ENCODE data around the gene SOX21.
A peak's percentile ranks its signal among the peaks of the same experiment; 100 is the strongest.
"Not testable (repeated sequence)": the region's sequence is repeated elsewhere in the genome, so short reads cannot be mapped to it uniquely, and the experiment has no call there.

The SOX21 gene

DNA sequence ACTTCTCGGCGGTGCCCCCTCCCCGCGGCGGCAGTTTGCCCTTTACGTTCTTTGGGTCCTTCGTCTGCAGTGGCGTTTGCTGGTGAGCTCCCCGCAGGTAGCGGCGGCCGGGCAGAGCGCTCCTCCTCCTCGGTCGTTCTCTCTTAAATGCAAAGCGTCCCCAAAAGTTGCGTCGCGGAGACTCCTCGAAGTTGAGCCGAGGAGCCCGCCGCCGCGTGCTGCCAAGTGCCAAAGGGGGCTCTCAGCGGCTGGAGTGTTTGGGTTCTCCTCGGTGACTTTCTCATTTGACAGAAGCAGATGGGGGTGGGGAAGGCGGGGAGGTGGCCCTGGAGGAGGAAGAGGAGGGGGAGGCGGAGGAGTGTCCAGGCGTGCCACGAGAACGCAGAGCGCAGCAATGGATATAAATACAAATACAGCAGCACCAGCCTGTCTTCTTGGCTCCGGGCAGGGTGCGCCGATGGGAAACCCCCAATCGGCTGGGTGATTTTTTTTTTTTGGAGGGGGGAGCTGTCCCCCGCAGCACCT is at the start of gene SOX21:
TSS of gene SOX21 (minus strand) at position 259 of the 525 bp plus-strand sequence. CDS start 496 bp downstream, outside the sequence.
- no peak for FAIRE-seq

DNA sequence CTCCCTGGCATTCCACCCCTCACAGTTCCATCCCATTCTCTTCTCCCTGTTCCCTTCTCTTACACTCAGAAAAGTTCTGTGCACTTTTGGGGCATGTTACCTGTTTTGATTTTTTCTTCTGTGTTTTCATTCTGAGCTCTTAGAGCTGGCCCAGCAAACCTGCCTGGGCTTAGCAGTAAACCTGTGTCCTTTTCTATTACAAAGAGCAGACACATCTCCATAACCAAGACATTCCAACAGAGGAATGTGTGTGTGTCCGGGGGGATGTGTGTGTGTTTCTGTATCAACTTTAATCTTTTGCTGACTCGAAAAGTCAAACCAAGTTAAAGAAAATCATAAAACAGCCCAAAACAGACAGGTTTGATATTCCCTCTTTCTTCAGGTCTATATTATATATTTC is 49.1 kb upstream of the SOX21 start:
- no peak for FAIRE-seq

DNA sequence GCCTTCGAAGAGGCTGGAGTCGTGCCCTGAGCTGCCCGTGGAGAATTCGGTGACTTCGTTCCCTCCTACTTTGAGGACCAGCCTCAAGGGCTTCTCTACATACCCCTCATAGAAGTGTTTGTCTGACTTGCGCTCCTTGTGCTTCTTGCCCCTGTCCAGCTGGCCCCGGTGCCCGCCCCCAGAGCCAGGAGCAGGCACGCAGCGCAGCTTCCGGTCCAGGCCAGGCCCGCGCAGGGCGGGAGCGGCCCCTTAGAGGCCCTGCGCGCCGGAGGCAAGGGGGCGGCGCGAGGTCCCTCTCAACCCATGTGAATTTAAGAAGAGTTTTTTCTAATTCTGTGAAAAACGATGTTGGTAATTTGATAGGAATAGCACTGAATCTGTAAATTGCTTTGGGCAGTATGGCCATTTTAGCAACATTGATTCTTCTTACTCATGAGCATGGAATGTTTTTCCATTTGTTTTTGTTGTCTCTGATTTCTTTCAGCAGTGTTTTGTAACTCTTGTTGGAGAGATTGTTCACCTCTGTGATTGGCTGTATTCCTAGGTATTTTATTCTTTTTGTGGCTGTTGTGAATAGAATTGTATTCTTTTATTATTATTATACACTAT is 46.9 kb upstream of the SOX21 start:
- no peak for FAIRE-seq

DNA sequence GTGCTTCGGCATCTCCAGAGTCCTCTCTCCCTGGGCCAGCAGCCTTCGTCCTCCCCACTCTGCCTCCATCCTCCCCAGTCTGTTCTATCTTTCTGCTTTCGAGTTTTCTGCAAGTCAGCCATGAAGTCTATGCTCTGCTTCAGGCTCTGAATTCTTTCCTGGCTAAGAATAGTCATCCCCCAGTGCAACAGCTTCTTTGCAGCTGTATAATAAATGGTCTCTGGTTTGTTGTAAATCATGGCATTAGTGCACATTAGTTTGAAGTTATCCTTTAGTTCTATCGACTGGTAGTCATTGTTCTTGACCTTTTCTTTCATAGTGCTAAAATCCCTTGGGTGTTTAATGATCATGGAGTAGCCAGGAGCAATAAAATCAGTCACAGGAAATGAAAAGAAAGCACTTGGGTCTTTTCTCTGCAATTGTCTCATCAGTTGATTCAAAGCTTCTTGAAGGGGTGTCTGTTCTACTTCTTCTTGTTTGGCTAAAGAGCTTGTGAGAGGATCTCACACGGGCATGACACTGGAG is 46.2 kb upstream of the SOX21 start:
- no peak for FAIRE-seq

DNA sequence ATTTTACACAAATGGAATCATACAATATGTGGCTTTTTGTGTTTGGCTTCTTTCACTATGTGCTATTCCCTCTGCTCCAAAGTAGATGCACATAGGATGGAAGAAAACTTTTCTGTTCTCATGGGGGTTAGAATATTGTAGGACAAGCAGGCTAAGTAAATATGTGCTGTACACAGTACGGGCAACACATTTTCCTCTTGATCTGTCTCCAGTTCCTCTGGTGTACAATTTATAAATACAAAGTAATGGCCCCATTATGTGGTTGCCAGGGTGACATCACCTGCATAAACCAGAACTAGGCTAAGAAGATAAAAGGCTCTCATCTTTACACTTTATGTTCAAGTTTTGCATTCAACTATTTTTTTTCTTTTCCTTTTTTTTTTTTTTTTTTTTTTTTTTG is 41.0 kb upstream of the SOX21 start:
- no peak for FAIRE-seq

DNA sequence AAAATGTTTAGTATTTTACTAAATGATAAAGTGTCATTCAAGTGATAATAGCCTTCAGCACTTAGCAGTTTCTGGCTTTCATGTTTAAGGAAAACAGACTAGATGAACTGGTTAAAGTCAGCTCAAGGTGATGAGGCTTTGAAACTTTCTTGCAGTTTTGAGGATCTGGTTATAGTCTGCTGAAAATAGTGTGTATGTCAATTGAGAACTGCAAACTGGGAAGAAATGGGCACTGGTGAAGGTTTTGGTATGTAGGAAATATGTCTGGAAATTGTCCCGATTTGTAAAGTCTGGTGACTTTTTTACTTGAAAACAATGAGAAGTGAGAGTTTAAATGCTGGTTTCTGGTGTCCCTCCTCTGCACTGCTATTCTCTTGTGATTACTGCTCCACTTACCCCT is 36.8 kb upstream of the SOX21 start:
- no peak for FAIRE-seq

DNA sequence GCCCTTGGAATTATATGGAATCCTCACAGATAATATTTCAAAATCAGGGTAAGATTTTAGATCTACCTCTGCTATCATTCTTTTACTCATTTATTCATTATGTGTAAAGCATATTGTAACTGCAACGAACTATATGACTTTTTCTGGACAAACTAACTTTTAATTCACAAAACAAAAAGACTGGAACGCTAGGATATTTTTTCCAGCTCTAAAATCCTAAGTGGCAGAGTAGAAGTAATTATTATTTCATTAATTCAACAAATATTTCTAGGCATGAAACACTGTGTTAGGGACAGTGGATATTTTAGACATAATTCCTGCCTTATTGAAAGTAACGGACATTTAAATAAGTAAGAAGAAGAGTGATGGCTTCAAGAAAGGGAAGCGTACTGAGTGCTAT is 26.9 kb upstream of the SOX21 start:
- no peak for FAIRE-seq

DNA sequence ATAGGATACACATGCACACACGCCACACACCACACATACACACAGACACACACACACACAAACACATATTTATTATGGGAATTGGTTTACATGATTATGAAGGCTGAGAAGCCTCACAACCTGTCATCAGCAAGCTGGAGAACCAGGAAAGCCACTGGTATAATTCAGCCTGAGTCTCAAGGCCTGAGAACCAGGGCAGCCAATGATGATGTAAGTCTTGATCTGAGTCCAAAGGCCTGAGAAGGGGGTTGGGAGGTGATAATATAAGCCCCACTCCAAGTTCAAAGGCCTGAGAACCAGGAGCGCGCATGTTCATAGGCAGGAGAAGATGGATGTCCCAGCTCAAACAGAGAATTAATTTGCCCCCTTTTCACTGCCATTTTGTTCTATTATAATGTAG is 18.7 kb upstream of the SOX21 start:
- FAIRE-seq, result no peak

DNA sequence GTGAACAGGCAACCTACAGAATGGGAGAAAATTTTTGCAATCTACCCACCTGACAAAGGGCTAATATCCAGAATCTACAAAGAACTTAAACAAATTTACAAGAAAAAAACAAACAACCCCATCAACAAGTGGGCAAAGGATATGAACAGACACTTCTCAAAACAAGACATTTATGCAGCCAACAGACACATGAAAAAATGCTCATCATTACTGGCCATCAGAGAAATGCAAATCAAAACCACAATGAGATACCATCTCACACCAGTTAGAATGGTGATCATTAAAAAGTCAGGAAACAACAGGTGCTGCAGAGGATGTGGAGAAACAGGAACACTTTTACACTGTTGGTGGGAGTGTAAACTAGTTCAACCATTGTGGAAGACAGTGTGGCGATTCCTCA is 17.6 kb upstream of the SOX21 start:
- not testable (repeated sequence) for FAIRE-seq

DNA sequence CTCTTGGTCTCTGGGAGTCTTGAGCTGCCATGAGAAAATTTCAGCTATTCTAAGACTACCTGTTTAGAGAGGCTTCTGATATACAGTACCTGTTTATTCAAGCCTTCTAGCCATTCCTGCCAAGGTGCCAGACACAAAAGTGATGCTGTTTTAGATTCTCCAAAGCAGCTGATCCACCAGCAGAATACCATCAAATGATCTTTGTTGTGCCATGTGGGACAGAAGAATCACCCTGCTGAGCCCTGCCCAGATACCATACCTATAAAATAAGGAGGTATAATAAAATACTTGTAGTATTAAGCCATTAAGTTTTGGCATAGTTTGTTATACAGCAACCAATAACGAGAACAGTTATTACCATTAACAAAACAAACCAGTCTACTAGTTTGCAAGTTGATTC is 14.1 kb upstream of the SOX21 start:
- FAIRE-seq, result no peak

DNA sequence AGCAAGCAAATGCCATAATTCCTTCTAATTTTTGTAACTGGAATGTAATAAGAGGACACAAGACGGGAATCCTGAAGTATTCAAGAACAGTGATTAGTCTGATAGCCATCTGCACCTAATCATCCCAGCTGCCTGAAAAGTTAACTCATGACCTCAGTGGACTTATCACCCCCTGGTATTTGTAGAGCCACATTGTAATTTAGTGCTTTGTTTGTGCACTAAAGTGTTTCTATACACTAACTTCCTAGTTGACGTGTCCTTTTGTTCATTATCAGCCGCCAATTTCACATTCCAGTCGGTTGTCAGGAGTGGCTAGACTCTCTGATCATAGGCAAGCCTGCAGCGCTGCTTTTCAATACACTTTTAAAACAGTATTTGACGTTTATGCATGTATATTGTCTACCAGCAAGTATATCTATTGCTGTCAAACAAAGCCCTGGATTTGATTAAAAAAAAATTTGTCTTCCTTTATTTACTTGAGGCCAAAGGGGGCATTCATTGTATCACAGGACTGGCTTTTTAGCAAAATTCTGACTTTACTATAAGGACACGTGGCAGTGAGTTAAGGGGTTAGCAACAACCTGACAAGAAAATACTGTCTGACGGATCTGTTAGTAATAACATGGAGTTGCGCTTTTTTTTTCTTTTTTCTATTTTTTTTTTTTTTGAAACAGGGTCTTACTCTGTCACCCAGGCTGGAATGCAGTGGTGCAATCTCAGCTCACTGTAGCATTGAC is 10.4 kb upstream of the SOX21 start:
- no peak for FAIRE-seq

DNA sequence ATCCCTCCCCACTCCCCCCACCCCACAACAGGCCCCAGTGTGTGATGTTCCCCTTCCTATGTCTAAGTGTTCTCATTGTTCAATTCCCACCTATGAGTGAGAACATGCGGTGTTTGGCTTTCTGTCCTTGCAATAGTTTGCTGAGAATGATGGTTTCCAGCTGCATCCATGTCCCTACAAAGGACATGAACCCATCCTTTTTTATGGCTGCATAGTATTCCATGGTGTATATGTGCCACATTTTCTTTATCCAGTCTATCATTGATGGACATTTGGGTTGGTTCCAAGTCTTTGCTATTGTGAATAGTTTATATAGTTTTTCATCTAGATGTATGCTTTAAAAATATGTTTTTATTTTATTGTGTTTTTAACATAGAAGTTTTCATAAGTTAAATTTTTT is 6.4 kb upstream of the SOX21 start:
- FAIRE-seq, result not testable (repeated sequence)

DNA sequence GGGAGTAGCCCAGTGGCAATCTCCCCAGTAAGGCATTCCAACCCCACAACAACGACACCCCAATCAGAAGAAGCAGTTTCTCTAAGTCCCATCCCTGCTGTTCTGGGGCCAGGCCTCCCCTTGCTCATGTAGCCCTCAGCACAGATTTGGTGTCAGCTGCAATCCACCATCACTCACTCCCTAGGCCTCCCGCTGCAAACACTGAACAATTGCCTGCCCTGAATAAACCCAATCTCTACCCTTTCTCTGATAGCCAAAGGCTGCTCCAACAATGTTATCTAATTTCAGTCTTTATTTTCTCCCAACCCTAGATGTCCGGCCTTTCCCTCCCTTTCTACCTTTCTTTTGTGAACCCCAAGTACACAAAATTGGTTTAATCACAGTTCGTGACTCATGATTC is 5.6 kb upstream of the SOX21 start:
- no peak for FAIRE-seq

DNA sequence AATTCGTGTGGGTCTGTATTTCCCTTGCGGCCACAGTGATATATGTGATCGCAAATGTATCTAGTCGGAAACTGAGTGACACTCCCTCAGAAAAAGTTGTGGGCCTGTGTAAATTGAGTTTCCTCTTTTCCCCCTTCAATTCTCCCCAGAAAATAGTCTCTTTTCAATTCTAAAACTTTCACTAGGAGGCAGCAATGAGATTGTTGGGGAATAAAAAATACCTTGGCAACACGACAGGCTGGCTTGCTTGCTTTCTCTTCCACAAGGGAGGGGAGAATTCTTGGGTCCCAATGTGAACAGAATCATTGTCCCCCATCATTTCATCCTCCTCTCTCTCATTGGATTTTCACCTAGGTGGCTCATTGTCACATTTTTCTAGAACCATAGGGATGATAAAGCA is 3.7 kb upstream of the SOX21 start:
- no peak for FAIRE-seq

DNA sequence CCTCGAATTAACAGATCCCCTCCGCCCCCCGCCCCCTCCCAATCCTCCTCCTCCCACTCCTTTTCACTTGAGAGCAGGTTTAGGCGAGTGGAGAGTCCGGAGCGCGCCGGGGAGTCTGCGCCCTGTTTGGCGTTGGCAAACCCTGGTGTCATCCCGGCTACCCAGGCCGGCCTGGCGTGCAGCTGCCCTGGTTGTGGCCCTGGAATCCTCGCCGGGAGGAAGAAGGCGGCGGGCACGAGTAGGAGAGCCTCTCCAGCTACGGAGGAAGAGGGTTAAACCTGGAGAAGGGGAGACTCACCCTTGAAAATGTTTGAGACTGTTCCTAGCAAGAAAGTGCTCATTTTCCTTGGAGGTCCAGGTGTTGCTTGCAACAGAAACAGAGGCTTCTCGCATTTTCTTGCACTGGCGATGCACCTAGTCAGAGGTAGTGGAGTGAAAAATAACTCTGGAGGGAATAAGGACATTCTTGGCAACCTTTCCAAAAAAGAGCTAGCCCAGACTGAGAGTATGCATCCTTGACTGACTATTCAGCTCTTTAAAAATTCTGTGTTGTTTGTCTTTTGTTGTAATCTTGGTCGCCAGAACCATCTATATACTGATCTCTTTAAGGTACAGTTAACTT is 1.3 kb upstream of the SOX21 start:
- FAIRE-seq, result no peak

DNA sequence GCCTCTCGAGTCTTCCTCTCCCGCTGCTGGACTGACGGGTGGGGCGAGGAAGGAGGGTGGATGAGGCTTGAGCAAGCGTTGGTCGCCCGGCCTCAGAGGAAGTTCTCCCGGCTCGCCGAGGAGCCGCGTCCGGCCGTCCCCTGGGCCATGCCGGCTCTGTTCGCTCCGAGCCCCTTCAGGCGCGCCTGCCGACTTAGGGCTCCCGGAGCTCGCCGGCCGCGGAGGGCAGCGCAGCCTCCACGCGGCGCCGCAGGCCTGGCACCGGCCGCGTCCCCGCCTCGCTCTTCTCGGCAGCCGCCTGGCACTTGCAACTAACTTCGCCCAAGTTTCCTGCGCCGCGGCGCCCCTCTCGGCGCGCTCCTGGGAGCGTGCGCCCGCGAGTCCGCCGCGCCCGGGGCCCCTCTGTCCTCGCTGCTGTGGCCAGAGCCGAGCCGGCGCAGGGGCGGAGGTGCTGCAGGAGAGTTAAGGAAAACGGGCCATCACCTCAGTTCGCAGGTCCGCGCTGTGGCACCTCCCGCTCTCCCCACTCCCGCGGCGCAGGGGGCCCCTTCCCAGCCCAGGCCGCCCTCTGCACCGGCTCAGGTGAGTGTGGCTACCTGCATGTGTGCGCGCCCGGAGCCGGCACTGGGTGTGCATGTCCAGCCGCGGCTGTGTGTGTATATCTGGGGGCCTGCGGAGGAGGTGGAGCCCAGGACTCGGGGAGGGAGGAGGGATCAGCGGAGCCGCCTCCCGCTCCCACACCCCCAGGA is 641 bp upstream of the SOX21 start:
- FAIRE-seq, result no peak

DNA sequence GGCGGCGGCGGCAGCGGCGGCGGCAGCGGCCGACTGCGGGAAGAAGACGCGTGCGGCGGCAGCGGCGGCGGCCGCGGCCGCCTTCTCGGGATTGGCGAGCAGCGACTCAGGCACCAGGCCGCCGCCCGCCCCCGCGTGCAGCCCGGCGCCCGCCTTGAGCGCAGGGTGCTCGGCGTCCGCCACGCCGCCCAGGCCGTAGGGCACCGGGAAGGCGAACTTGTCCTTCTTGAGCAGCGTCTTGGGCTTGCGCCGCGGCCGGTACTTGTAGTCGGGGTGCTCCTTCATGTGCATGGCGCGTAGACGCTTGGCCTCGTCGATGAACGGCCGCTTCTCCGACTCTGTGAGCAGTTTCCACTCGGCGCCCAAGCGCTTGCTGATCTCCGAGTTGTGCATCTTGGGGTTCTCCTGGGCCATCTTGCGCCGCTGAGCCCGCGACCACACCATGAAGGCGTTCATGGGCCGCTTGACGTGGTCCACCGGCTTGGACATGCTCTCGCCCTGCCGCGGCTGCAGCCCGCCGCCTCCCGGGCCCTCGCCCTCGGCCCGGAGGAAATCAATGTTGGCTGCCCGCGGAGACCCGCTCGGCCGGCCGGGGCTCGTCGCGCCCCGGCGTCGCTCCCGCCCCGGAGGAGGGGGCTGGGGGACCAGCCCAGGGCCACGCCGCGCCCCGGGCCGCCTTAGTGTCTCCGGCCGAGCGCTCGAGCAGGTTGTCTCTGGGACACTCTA is 621 bp downstream of the SOX21 start:
- FAIRE-seq, result no peak

DNA sequence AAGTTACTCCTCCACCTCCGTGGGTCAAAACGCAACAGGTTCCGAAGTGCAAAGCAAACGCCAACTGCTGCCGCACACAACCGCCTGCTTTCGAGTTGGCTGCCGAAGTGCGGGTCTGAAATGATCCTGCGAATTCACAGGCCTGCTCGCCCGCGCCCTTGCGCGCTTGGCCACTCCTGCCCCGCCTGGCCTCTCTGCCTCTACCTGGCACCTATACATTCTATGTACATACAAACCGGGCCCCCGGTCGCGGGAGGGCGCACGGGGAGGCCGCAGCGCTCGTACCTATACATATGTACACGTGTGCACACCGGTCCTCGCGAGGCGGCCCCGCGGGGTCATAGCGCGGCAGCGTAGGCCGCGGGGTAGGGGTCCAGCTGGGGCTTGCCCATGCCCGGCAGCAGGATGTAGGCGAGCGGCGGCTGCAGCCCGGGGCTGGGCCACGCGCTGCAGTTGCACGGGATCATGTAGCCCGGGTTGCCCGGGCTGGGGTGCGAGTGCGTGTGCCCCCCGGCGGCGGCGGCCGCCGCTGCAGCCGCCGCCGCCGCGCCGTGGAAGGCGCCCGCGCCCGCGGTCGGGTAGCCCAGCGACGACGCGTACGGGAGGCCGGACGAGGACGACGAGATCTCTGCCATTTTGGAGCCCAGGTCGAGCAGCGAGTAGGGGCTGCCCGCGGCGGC is 1.3 kb downstream of the SOX21 start:
- no peak for FAIRE-seq

DNA sequence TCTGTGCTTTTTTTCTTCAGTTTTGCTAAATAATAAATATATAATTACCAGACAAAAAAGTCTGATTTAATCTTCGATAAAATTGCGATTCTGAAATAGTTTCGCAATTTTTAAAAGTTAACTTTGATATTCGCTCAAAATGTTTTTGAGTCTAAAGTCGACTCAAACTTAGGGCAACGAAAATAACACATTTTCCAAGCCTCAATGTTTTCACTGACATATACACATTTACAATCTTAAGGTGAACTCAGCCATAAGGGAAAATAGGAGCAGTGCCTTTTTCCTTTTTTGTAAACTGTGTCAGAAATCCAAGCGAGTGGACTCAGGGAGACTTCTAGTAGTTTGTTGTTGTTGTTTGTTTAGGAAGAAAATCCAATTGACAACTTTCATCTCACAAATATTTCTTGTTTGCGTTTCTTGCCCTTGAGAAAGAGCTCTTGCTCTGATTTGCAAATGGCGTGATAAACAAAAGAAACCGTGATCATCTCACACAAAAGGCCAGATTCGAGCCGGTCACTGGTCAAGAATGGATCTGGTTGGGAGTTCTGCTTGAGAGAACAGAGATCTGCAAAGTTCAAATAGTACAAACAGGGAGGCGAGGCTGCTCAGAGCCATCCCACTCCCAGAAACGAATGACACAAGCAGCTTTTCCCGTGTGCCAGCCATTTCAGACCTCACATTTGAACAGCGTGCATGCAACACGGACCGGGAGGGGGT is 2.1 kb downstream of the SOX21 start:
- no peak for FAIRE-seq

DNA sequence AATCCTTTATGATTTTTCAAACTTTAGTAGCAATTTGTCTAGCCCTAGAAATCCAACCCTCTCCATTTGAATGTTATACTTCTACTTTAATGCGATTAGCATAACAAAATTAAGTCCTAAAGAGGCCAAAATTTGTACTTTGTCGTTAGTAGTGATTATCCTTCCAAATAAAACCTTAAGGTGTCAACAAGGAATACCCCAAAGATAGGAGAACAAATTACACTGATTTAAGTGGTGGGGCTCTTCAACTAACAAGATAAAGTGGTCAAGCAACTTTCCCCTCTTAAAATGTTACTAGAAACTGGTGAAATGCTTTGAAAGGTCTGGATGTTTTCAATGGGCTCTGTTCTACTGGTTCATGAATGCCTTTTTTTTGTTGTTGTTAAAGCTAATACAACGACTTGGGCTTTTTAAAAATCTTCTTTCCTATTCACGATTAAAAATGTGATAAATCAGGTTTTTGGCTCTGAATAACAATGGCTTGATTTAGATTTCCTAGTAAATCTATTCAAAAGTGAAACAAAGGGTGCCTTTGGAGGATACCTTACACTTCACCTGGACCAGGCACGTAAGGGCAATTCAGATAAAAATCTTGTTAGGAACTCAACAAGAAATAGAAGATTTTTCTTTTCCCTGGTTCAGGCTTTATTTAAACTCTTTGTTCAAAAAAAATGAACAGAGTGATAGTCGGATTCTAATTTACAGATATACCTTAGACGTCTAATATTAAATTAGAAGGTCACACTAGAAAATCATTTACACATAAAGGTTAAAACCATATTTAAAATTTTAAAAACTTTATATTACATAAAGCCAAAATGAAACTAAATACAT is 3.1 kb downstream of the SOX21 start:
- FAIRE-seq, result peak; percentile 45

Data from endometrium (tissue), 2 donors.